NCI-H2107 (cell line): ENCODE measurements around the gene POLR2J.
"Not testable (repeated sequence)": the region's sequence is repeated elsewhere in the genome, so short reads cannot be mapped to it uniquely, and the experiment has no call there.

ENCODE experiments used
- DNase-seq: peaks from one replicate; lab custom pipeline; 2025; lab: John Stamatoyannopoulos, UW

The POLR2J gene

DNA sequence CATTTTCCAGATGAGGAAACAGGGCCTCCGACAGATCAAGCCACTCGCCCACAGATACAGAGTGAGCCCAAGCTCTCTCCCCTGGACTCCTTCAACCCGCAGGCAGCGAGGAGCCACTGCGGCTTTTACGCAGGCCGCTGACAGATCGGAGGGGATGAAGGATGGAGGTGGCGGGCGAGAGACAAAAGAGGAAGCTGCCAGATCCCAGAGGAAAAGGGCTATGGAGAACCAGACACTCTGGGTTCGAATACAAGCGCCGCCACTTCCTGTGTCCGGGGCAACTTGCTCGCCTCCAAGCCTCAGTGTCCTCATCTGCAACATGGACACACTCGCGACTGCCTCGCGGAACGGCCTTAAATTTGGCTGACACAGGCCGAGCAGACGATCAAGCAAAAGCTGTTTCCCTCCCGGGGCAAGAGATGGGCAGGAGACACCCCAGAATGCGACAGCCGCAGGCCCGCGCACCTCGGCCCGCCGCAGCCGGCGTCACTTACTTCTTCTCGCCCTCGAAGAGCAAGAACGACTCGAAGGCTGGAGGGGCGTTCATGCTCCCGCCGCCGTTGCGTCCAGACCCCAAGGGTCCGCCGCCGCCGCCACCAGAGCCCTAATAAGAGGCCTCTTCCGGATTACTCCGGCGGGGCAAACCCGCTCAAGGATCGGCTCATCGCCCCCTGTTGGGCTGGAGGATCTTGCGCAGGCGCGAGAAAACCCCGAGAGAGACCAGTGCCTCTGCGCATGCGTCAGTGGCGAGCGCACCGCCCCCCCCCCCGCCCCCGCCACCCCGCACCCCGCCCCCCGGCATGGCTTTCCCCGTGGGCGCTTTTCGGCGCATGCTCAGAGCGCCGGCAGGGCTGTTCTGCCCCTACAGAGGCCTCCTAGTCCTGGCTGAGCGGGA lies at the start of gene POLR2J:
Gene POLR2J (minus strand): TSS at position 609 of the 895 bp plus-strand sequence. CDS start 62 bp downstream, at position 547.
- DNase-seq, result not testable (repeated sequence)

DNA sequence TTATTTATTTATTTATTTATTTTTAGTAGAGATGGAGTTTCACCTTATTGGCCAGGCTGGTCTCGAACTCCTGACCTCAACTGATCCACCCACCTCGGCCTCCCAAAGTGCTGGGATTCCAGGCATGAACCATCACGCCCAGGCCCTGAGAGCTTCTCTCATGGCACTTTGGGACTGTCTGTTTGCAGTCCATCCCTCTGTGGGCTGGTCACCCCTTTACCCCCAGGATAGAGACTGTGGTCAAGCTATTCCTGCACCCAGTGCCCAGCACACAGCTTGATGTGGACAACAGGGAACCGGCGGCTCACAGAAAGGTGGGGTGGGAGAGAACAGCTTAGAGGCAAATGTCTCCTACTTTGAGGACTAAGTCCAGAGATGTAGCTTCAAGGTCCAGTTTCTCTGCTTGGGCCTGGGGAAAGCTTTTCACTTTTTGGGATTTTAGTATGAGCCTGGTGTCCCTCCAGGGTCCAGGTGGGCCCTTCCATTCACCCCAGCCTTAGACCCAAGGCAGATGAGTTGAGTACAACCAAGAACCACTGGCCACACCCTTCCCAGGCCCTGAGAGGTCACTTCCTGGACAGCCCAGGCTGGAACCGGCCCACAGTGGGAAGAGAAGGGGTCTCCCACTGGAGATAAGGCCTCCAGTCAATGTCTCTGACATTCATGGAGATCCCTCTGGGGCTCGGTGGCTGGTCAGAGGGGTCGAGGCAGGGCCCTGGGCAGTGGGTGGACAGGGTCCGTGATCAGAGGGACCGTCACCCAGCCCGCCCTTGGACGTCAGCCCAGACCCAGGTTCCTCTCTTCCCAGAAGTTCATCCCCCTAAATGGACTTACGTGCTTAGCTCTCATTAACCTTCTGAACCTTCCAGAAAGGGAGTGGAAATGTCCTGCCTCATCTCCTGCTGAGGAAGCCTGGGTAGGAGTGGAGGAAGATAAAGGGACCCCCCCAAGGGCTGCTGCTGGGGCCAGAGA lies 49.4 kb upstream of the POLR2J start:
- not testable (repeated sequence) for DNase-seq

DNA sequence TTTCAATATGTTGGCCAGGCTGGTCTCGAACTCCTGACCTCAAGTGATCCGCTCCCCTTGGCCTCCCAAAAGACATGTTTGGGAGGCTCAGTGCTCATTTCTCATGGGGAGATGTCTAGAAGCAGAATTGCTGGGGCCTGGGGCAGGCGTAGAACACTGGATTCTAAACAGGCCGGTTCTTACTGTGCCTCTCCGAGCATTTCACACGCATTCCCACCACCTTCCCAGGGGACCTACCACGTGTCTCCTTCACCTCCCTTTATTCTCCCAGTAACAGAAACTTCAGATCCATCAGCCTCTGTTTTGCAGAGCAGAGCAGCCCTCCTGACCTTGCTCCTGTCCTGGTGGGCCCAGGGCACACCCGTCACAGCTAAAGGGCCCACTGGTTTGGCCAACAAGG lies 48.5 kb upstream of the POLR2J start:
- DNase-seq, result not testable (repeated sequence)

DNA sequence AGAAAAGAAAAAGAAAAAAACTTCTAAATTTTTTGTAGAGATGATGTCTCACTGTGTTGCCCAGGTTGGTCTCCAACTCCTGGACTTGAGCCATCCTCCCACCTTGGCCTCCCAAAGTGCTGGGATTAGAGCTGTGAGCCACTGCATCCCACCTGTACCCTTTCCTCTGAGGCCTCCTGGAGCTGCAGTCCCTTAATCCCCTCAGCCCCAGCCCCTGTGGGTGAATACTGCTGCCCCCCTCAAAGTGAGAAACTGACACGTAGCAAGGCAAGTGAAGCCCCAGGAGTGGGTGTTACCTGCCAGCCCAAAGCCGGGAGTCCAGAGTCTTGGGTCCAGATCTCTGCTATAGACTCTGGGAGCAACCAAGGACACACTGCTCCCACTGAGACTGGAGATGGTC lies 46.1 kb upstream of the POLR2J start:
- DNase-seq, result not testable (repeated sequence)

DNA sequence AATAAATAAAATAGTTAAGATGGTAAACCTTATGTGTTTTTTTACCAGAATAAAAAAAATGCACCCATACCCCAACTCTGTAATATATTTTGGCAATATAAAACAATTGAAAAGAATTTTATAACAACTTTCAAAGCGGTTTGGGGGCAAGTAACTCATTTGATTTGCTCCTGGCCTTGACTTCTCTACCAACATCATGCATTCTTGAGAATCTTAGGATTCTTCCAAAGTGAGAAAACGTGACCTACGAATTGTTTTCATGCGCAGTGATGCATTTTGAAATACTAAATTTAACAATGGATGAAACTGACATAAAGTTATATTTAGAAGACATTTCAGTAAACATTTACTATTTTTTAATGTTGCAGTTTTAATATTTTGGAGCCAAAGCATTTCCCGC lies 42.1 kb upstream of the POLR2J start:
- DNase-seq, result not testable (repeated sequence)

DNA sequence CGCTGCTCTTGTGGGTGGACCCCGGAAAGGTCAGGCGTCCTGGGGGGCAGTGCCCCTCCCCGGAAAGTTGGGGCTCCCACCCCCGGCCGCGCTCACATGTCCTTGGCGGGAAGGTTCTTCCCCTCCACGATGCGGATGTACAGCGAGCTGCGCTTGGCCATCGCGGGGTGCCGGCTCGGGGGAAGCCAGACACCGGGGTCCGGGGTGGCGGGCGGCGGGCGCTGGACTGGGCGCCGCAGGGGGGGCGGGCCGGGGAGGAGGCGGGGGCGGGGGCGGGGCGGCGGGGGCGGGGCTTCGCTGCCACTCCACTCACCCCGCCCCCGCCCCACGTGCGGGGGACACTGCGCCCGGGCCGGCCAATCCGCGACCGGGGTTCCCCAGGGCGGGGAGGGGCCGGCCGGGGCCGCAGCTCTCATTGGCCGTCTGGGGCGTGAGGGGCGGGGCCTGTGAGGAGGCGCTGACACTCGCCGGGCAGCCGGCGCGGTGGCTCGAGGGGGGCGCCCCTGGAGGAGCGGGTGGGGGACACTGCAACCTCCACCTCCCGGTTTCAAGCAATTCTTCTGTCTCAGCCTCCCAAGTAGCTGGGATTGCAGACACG lies 38.9 kb upstream of the POLR2J start, which contains the start of gene RASA4B:
Gene RASA4B (minus strand): TSS at position 228 of the 598 bp plus-strand sequence. CDS start 67 bp downstream, at position 161.
- not testable (repeated sequence) for DNase-seq

DNA sequence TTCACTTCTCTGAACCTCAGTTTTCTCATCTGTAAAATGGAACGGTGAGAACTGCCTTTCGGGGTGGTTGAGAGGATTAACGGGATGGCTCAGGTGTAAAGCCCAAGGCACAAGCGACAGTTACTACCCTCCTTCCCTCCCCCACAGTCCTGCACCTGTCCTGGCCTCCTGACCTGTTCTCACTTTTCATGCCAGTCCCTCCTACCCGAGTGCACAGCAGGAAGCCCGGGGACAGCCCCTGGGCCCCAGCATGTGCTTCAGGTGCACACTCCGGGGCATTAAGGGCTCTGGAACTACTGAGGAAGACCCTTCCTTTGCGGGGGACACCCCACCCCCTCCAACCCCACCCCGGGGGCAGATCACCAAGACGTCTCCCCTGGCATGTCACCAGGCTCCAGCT lies 38.2 kb upstream of the POLR2J start:
- DNase-seq, result not testable (repeated sequence)

DNA sequence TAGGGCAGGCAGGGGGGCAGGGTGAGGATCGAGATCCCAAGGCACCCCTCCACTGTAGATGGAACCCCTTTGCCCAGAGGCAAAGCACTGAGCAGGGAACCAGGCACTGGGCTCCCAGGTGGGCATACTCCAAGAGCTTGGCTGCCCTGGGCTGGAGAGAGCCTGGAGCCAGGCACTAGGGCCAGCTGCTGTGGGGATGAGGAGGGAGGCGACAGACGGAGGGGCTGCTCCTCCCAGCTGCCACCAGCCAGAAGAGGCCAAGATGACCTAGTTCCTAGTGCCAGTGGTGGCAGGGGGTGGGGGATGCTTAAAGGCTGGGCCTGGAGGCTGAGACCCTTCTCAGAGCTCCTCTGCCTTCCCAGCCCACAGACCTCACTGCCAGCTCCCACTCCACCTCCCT lies 37.2 kb upstream of the POLR2J start:
- not testable (repeated sequence) for DNase-seq

DNA sequence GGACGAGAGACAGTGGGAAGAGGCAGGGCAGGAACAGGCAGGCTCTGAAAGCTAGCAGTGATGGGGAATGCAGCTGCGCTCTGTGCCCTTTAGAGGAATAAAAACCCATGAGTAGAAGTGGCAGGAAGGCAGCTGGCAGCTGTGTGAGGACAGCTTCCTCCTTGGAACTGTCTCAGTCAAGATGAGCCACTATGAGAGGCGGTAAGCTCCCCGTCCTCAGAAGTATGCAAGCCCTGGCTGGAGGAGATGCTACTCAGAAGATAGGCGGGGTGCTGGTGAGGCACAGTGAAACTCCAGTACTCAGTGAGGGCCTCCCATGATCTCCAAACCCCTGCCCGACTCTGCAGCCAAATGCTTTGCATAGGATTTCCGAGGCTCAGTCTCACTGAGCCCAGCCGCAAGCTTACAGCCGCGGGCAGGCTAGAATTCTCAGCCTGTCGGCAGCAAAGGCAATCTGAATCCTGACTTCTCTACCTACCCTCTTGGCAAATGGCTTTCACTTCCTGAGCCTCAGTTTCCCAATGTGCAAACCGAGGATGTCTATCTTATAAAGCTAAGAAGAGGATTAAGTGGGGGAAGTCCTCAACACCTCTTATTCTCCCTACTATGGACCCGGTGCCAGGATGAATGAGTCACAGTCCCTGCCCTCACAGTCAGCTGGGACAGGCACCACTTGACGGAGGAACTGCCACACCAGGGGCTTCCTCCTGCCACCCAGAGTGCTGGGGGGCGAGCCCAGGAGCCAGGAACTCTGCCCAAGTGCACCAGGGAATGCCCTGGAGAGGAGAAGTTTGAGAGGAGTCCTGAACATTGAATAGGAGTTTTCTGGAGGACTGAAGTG lies 36.4 kb upstream of the POLR2J start:
- DNase-seq, result not testable (repeated sequence)

DNA sequence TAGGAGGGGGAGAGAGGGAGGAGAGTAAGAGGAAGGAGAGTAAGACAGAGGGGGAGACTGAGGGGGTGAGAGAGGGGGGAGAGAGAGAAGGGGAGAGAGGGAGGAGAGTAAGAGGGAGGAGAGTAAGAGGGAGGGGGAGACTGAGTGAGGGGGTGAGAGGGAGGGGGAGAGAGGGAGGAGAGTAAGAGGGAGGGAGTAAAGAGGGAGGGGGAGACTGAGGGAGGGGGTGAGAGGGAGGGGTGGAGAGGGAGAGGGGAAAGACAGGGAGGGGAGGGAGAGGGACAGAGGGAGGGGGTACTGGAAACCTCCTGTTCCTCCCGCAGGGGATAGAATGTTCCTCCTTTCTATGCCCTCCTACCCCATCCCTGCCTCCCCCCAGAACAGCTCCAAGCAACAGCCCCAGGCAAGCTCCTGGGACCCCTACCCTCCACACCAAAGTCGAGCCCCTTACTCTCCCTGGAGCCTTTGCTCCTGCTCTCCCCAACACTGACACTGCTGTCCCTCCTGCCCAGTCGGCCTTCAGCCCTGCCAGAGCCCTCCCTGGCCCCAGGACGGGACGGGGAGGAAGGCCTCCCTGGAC lies 34.0 kb upstream of the POLR2J start:
- DNase-seq, result not testable (repeated sequence)

DNA sequence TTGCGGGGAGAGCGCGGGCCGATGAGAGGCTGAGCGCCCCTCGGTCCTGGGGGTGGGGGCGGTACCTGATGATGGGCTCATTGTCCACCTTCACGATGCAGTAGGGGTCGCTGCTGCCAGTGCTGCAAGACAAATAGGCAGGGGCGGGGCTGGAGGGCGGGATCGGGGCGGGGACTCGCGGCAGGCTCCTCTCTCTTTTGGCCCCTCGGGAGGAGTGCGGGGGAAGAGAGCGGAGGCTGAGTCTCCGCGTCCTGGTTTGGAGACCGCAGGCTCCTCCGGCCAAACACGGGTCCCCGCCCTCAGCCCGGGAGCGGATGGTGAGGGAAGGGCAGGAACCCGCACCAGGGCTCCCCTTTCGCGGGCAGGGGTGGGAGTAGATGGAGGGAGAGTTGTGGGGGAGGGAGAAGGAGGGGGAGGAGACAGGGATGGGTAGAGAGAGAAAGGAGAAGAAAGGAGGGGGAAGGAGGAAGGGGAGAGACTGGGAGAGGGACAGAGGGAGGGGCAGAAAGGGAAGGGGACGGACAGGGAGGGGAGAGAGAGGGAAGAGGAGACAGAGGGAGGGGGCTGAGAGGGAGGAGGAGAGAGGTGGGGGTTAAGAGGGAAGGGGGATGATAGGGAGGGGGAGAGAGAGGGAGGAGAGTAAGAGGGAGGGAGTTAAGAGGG lies 33.3 kb upstream of the POLR2J start:
- not testable (repeated sequence) for DNase-seq

DNA sequence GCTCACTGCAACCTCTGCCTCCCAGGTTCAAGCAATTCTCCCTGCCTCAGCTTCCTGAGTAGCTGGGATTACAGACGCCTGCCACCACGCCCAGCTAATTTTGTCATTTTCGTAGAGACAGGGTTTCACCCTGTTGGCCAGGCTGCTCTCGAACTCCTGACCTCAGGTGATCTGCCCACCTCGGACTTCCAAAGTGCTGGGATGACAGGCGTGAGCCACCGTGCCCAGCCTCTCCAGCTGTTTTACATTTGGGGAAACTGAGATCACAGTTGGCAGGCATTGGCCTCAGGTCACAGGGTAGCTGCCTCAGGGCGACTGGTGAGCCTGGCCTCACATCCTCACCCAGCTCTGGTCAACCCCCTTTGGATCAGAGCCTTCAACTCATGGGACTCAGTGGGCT lies 31.9 kb upstream of the POLR2J start:
- not testable (repeated sequence) for DNase-seq

DNA sequence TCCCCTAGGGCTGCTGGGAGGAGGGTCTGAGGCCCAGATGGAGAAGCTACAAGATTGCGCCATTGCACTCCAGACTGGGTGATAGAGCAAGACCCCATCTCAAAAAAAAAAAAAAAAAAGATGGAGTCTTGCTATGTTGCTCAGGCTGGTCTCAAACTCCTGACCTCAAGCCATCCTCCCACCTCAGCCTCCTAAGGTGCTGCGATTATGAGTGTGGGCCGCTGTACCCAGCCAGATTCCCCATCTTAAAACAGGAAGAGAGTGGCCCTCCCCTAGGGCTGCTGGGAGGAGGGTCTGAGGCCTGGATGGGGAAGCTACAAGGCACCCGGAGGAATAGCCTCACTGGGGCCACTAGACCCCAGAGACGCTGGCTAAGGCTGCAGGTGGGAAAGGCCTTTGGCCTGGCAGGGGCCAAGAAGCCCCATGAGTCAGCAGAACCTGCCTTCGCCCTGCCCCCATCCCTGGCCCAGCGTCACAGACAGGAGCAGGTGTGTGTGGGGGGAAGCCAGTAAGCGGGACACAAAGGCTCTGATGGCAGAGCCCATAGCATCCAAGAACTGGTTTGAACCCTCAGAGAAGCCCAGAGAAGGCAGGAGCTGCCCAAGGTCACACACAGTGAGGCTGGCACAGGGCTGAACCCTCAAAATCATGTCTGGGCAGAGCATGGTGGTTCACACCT lies 28.8 kb upstream of the POLR2J start:
- DNase-seq, result not testable (repeated sequence)

DNA sequence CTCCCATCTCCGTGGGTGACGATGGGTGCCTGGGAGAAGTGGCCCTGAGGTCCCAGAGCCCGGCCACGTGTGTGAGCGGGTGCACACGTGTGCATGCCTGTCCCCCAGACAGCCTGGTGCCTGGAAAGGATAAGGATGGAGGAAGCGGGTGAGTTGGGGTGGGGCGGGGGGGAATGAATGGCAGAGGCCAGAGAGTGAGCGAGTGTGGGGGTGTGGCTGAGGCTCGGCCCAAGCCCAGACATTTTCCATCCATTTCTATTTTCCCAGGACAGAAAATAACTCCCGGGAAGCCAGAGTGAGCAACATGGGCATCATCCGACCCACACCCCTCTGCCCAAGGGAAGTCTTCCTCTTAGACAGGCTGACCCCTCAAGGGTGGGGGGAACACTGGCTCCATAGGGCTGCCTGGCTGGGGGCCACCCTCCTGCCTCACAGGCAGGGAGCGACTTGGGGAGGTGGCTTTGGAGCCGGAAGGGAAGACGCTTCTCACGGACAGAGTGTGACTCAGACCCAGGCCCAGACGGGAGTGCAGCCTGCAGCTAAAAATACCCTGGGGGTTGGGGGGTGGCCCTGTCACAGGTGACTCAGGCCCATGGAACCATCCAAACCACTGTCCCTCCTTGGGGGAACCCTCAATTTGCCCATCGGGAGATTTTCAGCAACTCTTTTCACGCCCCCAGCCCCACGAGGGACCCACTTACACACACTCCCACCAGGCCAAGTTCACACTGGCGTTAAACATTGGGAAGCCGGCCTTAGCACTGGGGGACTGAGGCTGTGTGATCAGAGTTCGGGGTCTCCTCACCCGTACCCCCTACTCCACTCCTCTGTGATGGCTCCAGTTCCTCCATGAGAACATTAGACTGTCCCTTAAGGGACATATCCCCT lies 26.8 kb upstream of the POLR2J start:
- not testable (repeated sequence) for DNase-seq

DNA sequence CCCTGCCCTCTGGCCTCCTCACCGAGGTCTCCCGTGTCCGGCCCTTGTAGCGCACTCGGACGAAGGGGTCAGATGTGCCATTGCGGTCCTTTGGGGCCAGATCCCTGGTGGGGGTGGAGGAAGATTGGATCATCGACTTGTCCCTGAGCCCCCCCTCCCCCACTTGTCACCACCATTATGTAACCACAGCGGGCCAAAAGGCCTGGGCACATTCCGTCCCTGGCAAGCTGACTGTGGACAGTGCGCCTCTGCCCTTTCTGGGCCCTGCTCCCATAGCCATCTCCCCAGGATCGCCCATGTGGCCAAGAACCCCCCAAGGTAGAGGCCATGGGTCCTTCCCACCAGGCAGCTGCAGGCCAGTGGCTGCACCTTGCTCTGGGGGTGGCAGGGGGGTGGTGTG lies 24.4 kb upstream of the POLR2J start:
- DNase-seq, result not testable (repeated sequence)

DNA sequence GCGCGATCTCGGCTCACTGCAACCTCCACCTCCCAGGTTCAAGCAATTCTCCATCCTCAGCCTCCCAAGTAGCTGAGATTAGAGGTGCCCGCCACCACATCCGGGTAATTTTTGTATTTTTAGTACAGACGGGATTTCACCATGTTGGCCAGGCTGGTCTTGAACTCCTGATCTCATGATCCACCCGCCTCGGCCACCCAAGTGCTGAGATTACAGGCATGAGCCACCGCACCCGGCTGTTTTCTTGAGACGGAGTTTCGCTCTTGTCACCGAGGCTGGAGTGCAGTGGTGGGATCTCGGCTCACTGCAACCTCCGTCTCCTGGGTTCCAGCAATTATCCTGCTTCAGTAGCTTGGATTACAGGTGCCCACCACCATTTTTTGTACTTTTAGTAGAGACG lies 19.6 kb upstream of the POLR2J start:
- DNase-seq, result not testable (repeated sequence)

DNA sequence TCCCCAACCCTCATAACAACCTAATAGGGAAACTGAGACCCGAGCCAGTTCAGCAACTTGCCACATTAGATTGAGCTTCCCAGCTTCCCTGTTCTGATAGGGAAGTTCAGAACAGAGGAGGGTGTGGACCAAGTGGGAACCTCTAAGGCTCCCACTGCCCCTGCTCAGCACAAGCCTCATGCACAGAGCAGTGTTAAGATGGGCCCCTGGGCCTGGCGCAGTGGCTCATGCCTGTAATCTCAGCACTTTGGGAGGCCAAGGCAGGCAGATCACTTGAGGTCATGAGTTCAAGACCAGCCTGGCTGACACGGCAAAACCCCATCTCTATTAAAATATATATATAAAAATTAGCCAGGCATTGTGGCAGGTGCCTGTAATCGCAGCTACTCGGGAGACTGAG lies 18.6 kb upstream of the POLR2J start:
- DNase-seq, result not testable (repeated sequence)

DNA sequence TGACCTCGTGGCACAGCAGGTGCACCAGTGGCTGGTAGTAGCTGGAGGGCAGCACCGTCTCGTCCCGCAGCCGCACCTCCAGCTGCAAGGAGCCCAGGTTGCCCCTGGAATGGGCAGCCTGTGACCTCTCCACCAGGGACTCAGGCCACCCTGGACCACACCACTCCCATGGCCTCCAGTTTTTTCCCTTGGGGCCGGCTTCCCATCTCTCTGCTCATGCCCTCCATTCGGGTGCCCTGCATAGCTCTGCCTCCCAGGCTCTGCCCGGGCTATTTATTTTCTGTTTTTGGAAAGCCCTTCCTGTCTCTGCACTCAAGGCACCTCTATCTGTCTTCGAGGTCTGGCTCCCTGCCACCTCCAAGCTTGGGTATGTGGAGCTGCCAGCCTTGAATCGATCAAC lies 18.1 kb upstream of the POLR2J start:
- DNase-seq, result not testable (repeated sequence)
